ENCODE measurements around the gene ATP2A1.
A peak's percentile ranks its signal among the peaks of the same experiment; 100 is the strongest.
"Not testable (repeated sequence)": the region's sequence is repeated elsewhere in the genome, so short reads cannot be mapped to it uniquely, and the experiment has no call there.

Gene ATP2A1

DNA sequence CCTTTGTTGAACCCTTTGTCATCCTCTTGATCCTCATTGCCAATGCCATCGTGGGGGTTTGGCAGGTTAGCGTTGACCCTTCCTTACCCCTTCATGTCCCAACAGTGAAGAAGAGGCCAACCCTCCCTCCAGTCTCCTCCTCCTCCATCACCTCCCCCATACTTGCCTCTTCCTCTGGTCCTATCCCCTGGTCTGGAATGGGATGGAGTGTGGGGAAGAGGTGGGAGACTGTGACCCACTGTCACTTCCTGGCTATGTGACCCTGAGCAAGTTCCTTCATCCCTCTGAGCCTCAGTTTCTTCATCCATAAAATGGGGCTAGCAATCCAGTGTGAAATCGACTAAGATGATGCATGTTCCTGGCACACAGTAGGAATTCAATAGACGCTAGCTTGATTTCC, 2.7 kb downstream of the ATP2A1 start:
- Histone ChIP-seq H3K36me3 (peaks cover 0 to 6% (median 0%) of the 10 kb centered on the region in 11 experiments; a peak in 4 of 22 replicates), H3K4me2 (peak overlapping the region in 9 of 11 experiments; percentile 82 to 100 (median 98); a peak in 18 of 22 replicates), H4K20me1 (peaks cover 0 to 15% (median 13%) of the 10 kb centered on the region in 11 experiments; a peak in 13 of 22 replicates), H3K4me3 (no peak overlapping the region), H3K4me1 (peaks cover 27 to 72% (median 60%) of the 10 kb centered on the region in 10 experiments), H3K27me3 (no peaks in the 10 kb centered on the region), H3K9ac (peak overlapping the region in 2 of 11 experiments; percentile 85 to 86; a peak in 2 of 22 replicates), H3K9me3 (replicated peaks in 1 of 11) (no peaks in the 10 kb centered on the region), H3K27ac (peak overlapping the region in 1 of 11 experiments; percentile 54; a peak in 1 of 22 replicates)
- TF ChIP-seq Cebpa-rat (IDR thresholded peaks at IDR 0.05), result no peak

DNA sequence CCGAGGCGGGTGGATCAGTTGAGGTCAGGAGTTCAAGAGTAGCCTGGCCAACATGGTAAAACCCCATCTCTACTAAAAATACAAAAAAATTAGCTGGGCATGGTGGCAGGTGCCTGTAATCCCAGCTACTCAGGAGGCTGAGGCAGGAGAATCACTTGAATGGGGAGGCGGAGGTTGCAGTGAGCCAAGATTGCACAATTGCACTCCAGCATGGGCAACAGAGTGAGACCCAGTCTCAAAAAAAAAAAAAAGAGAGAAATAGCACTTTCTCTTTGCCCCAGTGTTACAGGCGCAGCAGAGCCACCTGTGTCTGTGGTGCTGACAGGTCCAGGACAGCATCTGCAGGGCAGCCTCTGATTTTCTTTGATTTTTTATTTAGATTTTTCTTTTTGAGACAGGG, 3.3 kb downstream of the ATP2A1 start:
- H3K9ac ChIP-seq, result peak overlapping the region in 1 of 11 experiments; percentile 32; a peak in 1 of 22 replicates
- not testable (repeated sequence) for H3K9me3 ChIP-seq (replicated peaks in 1 of 11); H3K36me3 ChIP-seq; H3K27ac ChIP-seq; H4K20me1 ChIP-seq; H3K27me3 ChIP-seq; H3K4me3 ChIP-seq
- peaks cover 21 to 71% (median 58%) of the 10 kb centered on the region in 10 experiments for H3K4me1 ChIP-seq
- peak in 5 of 11 experiments; percentile 56 to 83 (median 69); a peak in 8 of 22 replicates for TF ChIP-seq Cebpa-rat (IDR thresholded peaks at IDR 0.05)
- H3K4me2 ChIP-seq, result peak overlapping the region in 8 of 11 experiments; percentile 4 to 100 (median 95); a peak in 9 of 22 replicates

DNA sequence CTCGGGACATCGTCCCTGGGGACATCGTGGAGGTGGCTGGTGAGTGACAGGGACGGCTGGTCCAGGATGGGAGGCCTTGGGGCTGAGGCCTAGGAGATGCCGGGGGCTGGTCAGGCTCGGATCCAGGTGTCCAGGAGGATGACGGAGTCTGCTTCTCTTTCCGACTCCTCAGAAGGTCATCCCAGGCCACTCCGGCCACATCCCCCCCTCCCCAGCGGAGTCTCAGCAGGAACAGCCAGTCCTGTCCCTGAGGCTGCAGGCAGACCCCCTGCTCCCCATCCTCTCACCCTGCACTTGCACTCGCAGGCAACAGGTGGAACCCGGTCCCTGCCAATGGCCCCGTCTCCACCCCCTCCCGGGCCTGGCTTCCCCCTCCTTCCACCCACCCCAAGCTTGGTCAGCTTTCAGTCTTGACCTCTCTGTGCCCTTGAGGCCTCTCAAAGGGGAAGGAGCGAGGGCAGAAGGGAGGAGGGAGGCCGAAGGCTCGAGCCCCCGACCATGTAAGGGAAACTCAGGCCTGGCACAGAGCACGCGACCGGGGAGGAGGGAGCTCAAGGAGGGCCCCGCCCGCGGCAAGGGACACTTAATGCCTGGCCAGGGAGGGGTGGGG, 4.4 kb downstream of the ATP2A1 start:
- no peaks in the 10 kb centered on the region for H3K27me3 ChIP-seq
- TF ChIP-seq Cebpa-rat (IDR thresholded peaks at IDR 0.05), result no peak
- no peaks in the 10 kb centered on the region for H3K9me3 ChIP-seq (replicated peaks in 1 of 11)
- H3K4me1 ChIP-seq, result peaks cover 13 to 60% (median 48%) of the 10 kb centered on the region in 10 experiments
- no peak overlapping the region for H3K4me3 ChIP-seq
- H3K4me2 ChIP-seq, result peak overlapping the region in 2 of 11 experiments; percentile 7 to 24; a peak in 1 of 22 replicates
- no peaks in the 10 kb centered on the region for H4K20me1 ChIP-seq
- H3K27ac ChIP-seq, result no peak overlapping the region
- H3K9ac ChIP-seq, result peak overlapping the region in 7 of 11 experiments; percentile 5 to 38 (median 10); a peak in 4 of 22 replicates
- no peaks in the 10 kb centered on the region; a peak in 1 of 22 replicates for H3K36me3 ChIP-seq

DNA sequence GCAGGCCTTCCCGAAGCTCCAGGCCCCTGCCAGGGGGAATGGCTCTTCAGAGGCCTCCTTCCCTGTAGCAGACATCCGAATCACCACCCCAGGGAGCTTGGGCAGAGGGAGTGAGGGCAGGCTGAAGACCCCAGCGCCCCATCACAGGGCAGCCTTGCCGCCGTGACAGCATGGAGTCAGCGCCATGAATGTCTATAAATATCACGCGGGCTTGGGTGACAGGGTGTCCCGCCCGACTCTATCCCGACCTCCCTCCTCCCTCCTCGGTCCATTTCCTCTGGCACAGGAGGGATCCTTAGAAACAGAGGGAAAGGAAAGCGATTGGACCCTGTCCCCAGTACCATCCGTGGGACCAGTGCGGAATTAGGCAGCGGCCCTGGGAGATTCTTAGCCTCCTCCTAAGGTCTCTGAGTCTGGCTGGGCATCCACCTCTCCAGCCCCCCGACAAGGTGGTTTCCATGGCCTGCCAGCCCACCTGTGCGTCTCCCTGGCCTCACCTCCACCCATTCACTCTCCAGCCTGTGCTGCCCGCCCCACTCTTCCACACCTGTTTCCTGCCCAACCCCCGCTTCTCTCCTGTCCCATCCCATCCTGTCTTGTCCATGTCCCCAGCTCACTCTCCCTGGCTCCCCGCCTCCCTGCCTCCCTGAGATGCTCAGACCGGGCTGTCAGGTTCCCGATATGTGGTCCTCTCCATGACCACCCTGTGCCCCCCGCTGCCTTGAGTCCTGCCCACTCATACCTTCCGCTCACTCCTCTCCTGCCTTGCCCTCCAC, 5.1 kb downstream of the ATP2A1 start:
- Histone ChIP-seq H3K9me3 (replicated peaks in 1 of 11) (no peaks in the 10 kb centered on the region), H4K20me1 (no peaks in the 10 kb centered on the region), H3K9ac (peak overlapping the region in 5 of 11 experiments; percentile 5 to 38 (median 10); a peak in 3 of 22 replicates), H3K27me3 (no peaks in the 10 kb centered on the region), H3K36me3 (no peaks in the 10 kb centered on the region; a peak in 1 of 22 replicates), H3K4me1 (peaks cover 13 to 52% (median 40%) of the 10 kb centered on the region in 10 experiments; a peak in 19 of 20 replicates), H3K4me3 (no peak overlapping the region), H3K27ac (no peak overlapping the region), H3K4me2 (peak overlapping the region in 3 of 11 experiments; percentile 7 to 24 (median 7); a peak in 2 of 22 replicates)
- TF ChIP-seq Cebpa-rat (IDR thresholded peaks at IDR 0.05), result no peak

DNA sequence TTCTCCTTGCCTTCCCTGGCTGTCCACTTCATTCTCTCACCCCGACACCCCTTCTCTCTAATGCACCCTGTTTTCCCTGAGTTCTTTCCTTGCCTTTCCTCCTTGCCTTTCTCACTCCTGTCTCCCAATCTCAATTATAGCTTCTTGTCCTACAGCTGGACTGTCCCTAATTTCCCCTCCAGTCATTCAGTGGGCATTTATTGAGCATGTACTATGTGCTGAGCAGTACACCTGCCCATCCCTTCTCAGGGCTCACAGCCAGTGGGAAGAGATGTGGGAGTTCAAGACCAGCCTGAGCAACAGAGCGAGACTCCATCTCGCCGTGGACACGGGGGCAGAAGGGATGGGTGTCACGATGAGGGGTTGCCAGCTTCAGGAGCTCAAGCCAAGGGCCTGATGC, 5.8 kb downstream of the ATP2A1 start:
- no peak overlapping the region for H3K4me2 ChIP-seq
- no peak for TF ChIP-seq Cebpa-rat (IDR thresholded peaks at IDR 0.05)

DNA sequence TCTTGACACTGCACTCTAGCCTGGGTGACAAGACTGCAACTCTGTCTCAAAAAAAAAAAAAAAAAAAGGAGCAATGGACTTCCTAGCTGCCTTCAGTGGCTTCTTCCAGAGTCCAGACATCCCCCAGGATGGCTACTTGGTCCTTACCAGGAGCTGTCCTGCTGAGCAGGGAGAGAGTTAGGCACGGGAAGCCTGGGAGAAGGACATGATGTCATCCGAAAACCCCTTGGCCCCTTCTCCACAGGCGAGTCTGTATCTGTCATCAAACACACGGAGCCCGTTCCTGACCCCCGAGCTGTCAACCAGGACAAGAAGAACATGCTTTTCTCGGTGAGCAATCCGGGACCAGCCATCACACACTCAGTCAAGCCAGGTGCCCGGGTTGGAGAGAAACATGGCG, 8.7 kb downstream of the ATP2A1 start:
- Histone ChIP-seq H3K4me3 (no peak overlapping the region), H3K9ac (no peak overlapping the region), H3K27ac (no peak overlapping the region), H4K20me1 (no peaks in the 10 kb centered on the region), H3K27me3 (no peaks in the 10 kb centered on the region), H3K4me1 (peaks cover 0 to 33% (median 19%) of the 10 kb centered on the region in 10 experiments; a peak in 15 of 20 replicates), H3K4me2 (no peak overlapping the region), H3K9me3 (replicated peaks in 1 of 11) (no peaks in the 10 kb centered on the region), H3K36me3 (peaks cover 0 to 4% (median 0%) of the 10 kb centered on the region in 11 experiments; a peak in 1 of 22 replicates)
- TF ChIP-seq Cebpa-rat (IDR thresholded peaks at IDR 0.05), result no peak

More for the DNA sequence above, 5.8 kb downstream of the ATP2A1 start:
- Histone ChIP-seq H3K9me3 (replicated peaks in 1 of 11) (no peaks in the 10 kb centered on the region), H4K20me1 (no peaks in the 10 kb centered on the region), H3K9ac (0 out of 22 replicates have a peak overlapping the region, but pooled peaks of 1 of the 11 experiments have one; percentile 3), H3K4me1 (peaks cover 10 to 46% (median 34%) of the 10 kb centered on the region in 10 experiments; a peak in 19 of 20 replicates), H3K36me3 (peaks cover 0 to 4% (median 0%) of the 10 kb centered on the region in 11 experiments; a peak in 1 of 22 replicates), H3K4me3 (no peak overlapping the region), H3K27ac (no peak overlapping the region), H3K27me3 (no peaks in the 10 kb centered on the region)

DNA sequence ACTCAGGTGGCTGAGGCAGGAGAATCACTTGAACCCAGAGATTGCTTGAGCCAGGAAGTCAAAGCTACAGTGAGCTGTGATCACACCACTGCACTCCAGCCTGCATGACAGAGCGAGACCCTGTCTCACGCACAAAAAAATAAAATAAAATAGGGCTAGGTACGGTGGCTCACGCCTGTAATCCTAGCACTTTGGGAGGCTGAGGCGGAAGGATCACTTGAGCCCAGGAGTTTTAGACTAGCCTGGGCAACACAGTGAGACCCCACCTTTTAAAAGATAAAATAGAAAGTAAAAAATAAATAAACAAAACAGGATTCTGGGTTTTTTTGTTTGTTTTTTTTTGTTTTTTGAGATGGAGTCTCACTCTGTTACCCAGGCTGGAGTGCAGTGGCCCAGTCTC, 12.1 kb downstream of the ATP2A1 start:
- not testable (repeated sequence) for H3K9ac ChIP-seq

DNA sequence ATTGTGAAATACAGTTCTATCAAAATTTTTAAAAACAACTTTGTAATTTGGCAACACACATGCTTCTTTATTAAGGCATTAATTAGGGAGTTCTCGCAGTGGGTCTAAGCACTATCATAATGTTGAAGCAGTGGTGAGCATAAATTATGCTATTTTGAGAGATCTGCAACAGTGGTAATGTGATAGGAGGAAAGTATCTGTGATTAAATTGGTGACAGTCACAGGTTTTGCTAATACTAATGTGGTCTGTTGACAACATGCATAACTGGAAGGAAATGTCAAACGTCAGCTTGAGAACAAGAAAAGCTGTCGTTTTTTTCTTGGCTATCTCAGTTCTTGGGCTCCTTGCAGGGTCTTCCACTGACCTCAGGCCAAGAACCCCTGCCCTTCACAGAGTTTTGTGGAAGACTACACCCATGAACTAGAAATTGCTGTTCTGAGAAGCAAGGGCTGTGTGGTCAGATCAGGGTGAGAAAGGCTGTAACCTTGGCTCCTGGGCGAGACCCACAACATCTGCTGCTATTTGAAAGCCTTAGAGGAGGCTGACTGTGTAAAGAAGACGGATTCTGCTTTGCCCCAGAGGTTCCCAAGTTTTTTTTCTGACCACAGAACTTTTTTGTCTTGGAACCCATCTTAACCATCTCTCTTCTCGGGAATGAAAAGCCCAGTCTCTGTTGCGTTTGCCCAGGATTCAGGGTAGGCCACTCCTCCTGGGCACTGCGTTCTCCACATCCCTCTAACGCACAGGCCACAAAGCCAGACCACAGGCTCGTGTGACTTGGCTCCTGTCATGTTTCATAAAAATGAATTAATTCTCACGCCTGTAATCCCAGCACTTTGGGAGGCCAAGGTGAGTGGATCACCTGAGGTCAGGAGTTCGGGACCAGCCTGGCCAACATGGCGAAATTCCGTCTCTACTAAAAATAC, 13.9 kb downstream of the ATP2A1 start:
- H3K4me1 ChIP-seq, result peaks cover 0 to 30% (median 26%) of the 10 kb centered on the region in 10 experiments; a peak in 15 of 20 replicates
- H3K27me3 ChIP-seq, result no peaks in the 10 kb centered on the region
- H3K27ac ChIP-seq, result peak overlapping the region in 6 of 11 experiments; percentile 3 to 63 (median 24); a peak in 9 of 22 replicates
- no peak overlapping the region for H3K4me3 ChIP-seq
- peak overlapping the region in 4 of 11 experiments; percentile 25 to 52 (median 45); a peak in 5 of 22 replicates for H3K9ac ChIP-seq
- no peaks in the 10 kb centered on the region for H3K9me3 ChIP-seq (replicated peaks in 1 of 11)
- H4K20me1 ChIP-seq, result no peaks in the 10 kb centered on the region
- TF ChIP-seq Cebpa-rat (IDR thresholded peaks at IDR 0.05), result 0 out of 22 replicates have a peak, but pooled peaks of 1 of the 11 experiments have one; percentile 14
- H3K36me3 ChIP-seq, result peaks cover 0 to 12% (median 0%) of the 10 kb centered on the region in 11 experiments; a peak in 7 of 22 replicates
- H3K4me2 ChIP-seq, result peak overlapping the region in 7 of 11 experiments; percentile 15 to 43 (median 32); a peak in 11 of 22 replicates

More for the DNA sequence above, 12.1 kb downstream of the ATP2A1 start:
- H4K20me1 ChIP-seq; H3K27ac ChIP-seq; H3K27me3 ChIP-seq; H3K9me3 ChIP-seq (replicated peaks in 1 of 11); H3K4me3 ChIP-seq; H3K4me2 ChIP-seq: not testable (repeated sequence)
- Histone ChIP-seq H3K4me1 (peaks cover 0 to 40% (median 33%) of the 10 kb centered on the region in 10 experiments; a peak in 15 of 20 replicates), H3K36me3 (peaks cover 0 to 12% (median 0%) of the 10 kb centered on the region in 11 experiments; a peak in 6 of 22 replicates)

All from BLaER1 treated with 17β-estradiol and CSF1 and Interleukin-3, amounts not matched to agents 10 nM and 100 nM (cell line).